DOHH2 (cell line): ENCODE results near the gene POU6F1.

Experiments
- H3F3A ChIP-seq: fragments of 200-600 bp; sonication (generic), shearing (Covaris generic); 2 replicates; pipeline ENCODE4 v1.6.0; 2016; ENCODE audit warnings: antibody characterized with exemption, mild to moderate bottlenecking; ENCODE audit not compliant: control insufficient read depth, insufficient read depth
- H3K27ac ChIP-seq: fragments of 200-600 bp; sonication (generic); 2 replicates; pipeline ENCODE4 v1.5.1; 2014; ENCODE audit warnings: low read depth, mild to moderate bottlenecking, low read length, moderate library complexity
- H3K27me3 ChIP-seq: fragments of 200-600 bp; sonication (generic); 2 replicates; pipeline ENCODE4 v1.6.1; 2014; ENCODE audit warnings: mild to moderate bottlenecking, low read length, mixed read lengths; ENCODE audit not compliant: control insufficient read depth
- H3K36me3 ChIP-seq: fragments of 200-600 bp; sonication (generic); 2 replicates; pipeline ENCODE4 v1.6.1; 2014; ENCODE audit warnings: mild to moderate bottlenecking, low read length, moderate library complexity, mixed read lengths; ENCODE audit not compliant: control insufficient read depth
- H3K4me1 ChIP-seq: fragments of 200-600 bp; sonication (generic); 2 replicates; pipeline ENCODE4 v1.6.1; 2014; ENCODE audit warnings: mild to moderate bottlenecking, low read length, mixed read lengths; ENCODE audit not compliant: control insufficient read depth
- H3K4me2 ChIP-seq: fragments of 200-600 bp; sonication (generic); 2 replicates; pipeline ENCODE4 v1.6.0; 2014; ENCODE audit warnings: mild to moderate bottlenecking, low read length, moderate library complexity
- H3K4me3 ChIP-seq: fragments of 200-600 bp; sonication (generic); 2 replicates; pipeline ENCODE4 v1.5.1; 2014; ENCODE audit warnings: mild to moderate bottlenecking, low read length, mixed read lengths
- H3K79me2 ChIP-seq: fragments of 200-600 bp; sonication (generic); 2 replicates; pipeline ENCODE4 v1.6.1; 2014; ENCODE audit warnings: mild to moderate bottlenecking, low read length, mixed read lengths; ENCODE audit not compliant: control insufficient read depth
- H3K9me2 ChIP-seq: fragments of 200-600 bp; sonication (generic); replicated peaks from 2 replicates; pipeline ENCODE4 v1.6.1; 2014; ENCODE audit warnings: mild to moderate bottlenecking, low read length, mixed read lengths; ENCODE audit not compliant: control insufficient read depth
- H3K9me3 ChIP-seq: fragments of 200-600 bp; sonication (generic); 2 replicates; pipeline ENCODE4 v1.6.1; 2014; ENCODE audit warnings: antibody characterized with exemption, low read length, mixed read lengths; ENCODE audit not compliant: control insufficient read depth, insufficient read depth
- H4K20me1 ChIP-seq: fragments of 200-600 bp; sonication (generic); 2 replicates; pipeline ENCODE4 v1.6.0; 2014; ENCODE audit warnings: low read depth, mild to moderate bottlenecking, antibody characterized with exemption, low read length, moderate library complexity; ENCODE audit not compliant: control insufficient read depth, insufficient read depth
- CTCF ChIP-seq: fragments of 200-600 bp; sonication (generic); IDR thresholded peaks from one replicate; pipeline ENCODE4 v1.5.1; 2014; ENCODE audit warnings: antibody characterized with exemption, mild to moderate bottlenecking, low read depth, low read length; ENCODE audit not compliant: poor library complexity, severe bottlenecking
- EZH2phosphoT487 ChIP-seq: fragments of 200-600 bp; sonication (generic); IDR thresholded peaks from 2 replicates; pipeline ENCODE4 v1.6.1; 2017; ENCODE audit warnings: borderline replicate concordance, mild to moderate bottlenecking, antibody characterized with exemption, low read length, moderate library complexity, mixed read lengths

Gene POU6F1

GRCh38 chr12:51139292-51139844 is 78.5 kb downstream of the POU6F1 start:
- Histone ChIP-seq H3K9me2 (no peaks in the 10 kb centered on the region), H4K20me1 (no peaks in the 10 kb centered on the region), H3K27me3 (no peaks in the 10 kb centered on the region), H3K4me2 (no peak overlapping the region), H3K4me1 (no peaks in the 10 kb centered on the region), H3K36me3 (no peaks in the 10 kb centered on the region), H3K79me2 (0 out of 2 replicates have a peak, but pooled peaks cover 3% of the 10 kb centered on the region), H3F3A (no peaks in the 10 kb centered on the region), H3K27ac (no peak overlapping the region), H3K9me3 (no peaks in the 10 kb centered on the region), H3K4me3 (no peak overlapping the region)
- TF ChIP-seq CTCF (no peak), EZH2phosphoT487 (no peak)
